ENCODE data around the gene KNTC1.

Gene KNTC1

DNA sequence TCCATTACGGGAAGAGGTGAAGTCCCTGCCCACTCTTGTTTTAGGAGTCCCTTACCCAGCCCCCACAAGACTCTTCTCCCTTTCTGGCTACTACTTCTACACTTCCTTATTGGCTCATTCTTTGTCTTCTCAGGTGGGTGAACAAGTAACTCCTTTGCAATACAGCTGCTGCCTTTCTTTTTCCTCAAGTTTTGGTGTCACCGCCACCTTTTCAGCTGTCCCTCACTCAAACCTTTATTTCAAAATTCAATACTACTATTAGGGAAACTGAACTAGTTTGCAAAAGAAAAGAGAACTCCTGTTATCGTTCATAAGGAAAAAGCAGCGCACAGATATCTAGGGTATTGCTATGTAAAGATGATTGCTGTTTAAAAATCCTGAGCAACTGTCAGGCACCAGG is 6.4 kb upstream of the KNTC1 start:
- H3K9me2 ChIP-seq (replicated peaks; ENCODE audit: insufficient read depth, low read length) = no peaks in the 10 kb centered on the region
- no peaks in the 10 kb centered on the region for H3K27me3 ChIP-seq (replicated peaks; ENCODE audit: insufficient read depth, low read length)
- no peaks in the 10 kb centered on the region for H3K4me1 ChIP-seq (ENCODE audit: low read length)
- DNase-seq = no peak
- H3K4me3 ChIP-seq (ENCODE audit: low read length) = no peak overlapping the region
- H3F3A ChIP-seq (ENCODE audit: insufficient read depth, low read length) = peaks cover 3% of the 10 kb centered on the region; the same call in 1 of the 2 replicates
- no peak overlapping the region for H3K27ac ChIP-seq (ENCODE audit: low read length)
- no peak overlapping the region for H3K4me2 ChIP-seq (ENCODE audit: low read depth, low read length)
- TF ChIP-seq, protein P1, sequence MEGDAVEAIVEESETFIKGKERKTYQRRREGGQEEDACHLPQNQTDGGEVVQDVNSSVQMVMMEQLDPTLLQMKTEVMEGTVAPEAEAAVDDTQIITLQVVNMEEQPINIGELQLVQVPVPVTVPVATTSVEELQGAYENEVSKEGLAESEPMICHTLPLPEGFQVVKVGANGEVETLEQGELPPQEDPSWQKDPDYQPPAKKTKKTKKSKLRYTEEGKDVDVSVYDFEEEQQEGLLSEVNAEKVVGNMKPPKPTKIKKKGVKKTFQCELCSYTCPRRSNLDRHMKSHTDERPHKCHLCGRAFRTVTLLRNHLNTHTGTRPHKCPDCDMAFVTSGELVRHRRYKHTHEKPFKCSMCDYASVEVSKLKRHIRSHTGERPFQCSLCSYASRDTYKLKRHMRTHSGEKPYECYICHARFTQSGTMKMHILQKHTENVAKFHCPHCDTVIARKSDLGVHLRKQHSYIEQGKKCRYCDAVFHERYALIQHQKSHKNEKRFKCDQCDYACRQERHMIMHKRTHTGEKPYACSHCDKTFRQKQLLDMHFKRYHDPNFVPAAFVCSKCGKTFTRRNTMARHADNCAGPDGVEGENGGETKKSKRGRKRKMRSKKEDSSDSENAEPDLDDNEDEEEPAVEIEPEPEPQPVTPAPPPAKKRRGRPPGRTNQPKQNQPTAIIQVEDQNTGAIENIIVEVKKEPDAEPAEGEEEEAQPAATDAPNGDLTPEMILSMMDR (IDR thresholded peaks at IDR 0.05; ENCODE audit: low read length) = no peak
- TF ChIP-seq EZH2phosphoT487 (IDR thresholded peaks at IDR 0.05; ENCODE audit: low read length) = no peak
- TF ChIP-seq EZH2 (optimal IDR thresholded peaks at IDR 0.05; ENCODE audit: low read depth, low read length) = no peak
- H3K36me3 ChIP-seq (replicated peaks; ENCODE audit: insufficient read depth, low read length) = peaks cover 6% of the 10 kb centered on the region
- no peak overlapping the region for H3K9ac ChIP-seq (ENCODE audit: low read length)
- H3K9me3 ChIP-seq (replicated peaks; ENCODE audit: insufficient read depth, low read length) = no peaks in the 10 kb centered on the region
- H3K79me2 ChIP-seq (ENCODE audit: low read length) = peaks cover 88% of the 10 kb centered on the region
- no peak overlapping the region for H2AFZ ChIP-seq (ENCODE audit: low read length)
- peaks cover 9% of the 10 kb centered on the region; the same call in 1 of the 2 replicates for H4K20me1 ChIP-seq (ENCODE audit: insufficient read depth, low read length)

DNA sequence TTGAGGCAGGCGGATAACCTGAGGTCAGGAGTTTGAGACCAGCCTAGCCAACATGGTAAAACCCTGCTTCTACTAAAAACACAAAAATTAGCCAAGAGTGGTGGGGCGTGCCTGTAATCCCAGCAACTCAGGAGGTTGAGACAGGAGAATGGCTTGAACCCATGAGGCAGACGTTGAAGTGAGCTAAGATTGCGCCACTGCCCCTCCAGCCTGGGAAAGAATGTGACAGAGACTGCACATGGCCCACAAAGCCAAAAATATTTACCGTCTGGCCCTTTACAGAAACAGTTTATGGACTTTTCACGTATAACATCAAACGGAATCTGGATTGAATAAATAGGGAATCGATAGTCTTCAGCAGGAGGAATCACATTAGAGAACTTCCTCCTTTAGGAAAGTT is 3.8 kb upstream of the KNTC1 start:
- no peaks in the 10 kb centered on the region for H3K9me3 ChIP-seq (replicated peaks; ENCODE audit: insufficient read depth, low read length)
- no peak for DNase-seq
- no peaks in the 10 kb centered on the region; the same call in none of the 2 replicates for H3K36me3 ChIP-seq (replicated peaks; ENCODE audit: insufficient read depth, low read length)
- H3K27ac ChIP-seq (ENCODE audit: low read length) = no peak overlapping the region
- peak overlapping the region; percentile 53; the same call in 1 of the 2 replicates for H3K4me2 ChIP-seq (ENCODE audit: low read depth, low read length)
- peaks cover 5% of the 10 kb centered on the region; the same call in 1 of the 2 replicates for H3K4me1 ChIP-seq (ENCODE audit: low read length)
- no peaks in the 10 kb centered on the region for H3K27me3 ChIP-seq (replicated peaks; ENCODE audit: insufficient read depth, low read length)
- peaks cover 92% of the 10 kb centered on the region for H3K79me2 ChIP-seq (ENCODE audit: low read length)
- TF ChIP-seq EZH2 (optimal IDR thresholded peaks at IDR 0.05; ENCODE audit: low read depth, low read length) = no peak
- no peak for TF ChIP-seq EZH2phosphoT487 (IDR thresholded peaks at IDR 0.05; ENCODE audit: low read length)
- TF ChIP-seq, protein P1 (IDR thresholded peaks at IDR 0.05; ENCODE audit: low read length) = no peak
- peaks cover 9% of the 10 kb centered on the region; the same call in 1 of the 2 replicates for H4K20me1 ChIP-seq (ENCODE audit: insufficient read depth, low read length)
- H3F3A ChIP-seq (ENCODE audit: insufficient read depth, low read length) = peaks cover 3% of the 10 kb centered on the region; the same call in 1 of the 2 replicates
- no peak overlapping the region for H2AFZ ChIP-seq (ENCODE audit: low read length)
- no peaks in the 10 kb centered on the region for H3K9me2 ChIP-seq (replicated peaks; ENCODE audit: insufficient read depth, low read length)
- H3K4me3 ChIP-seq (ENCODE audit: low read length) = no peak overlapping the region
- no peak overlapping the region for H3K9ac ChIP-seq (ENCODE audit: low read length)

DNA sequence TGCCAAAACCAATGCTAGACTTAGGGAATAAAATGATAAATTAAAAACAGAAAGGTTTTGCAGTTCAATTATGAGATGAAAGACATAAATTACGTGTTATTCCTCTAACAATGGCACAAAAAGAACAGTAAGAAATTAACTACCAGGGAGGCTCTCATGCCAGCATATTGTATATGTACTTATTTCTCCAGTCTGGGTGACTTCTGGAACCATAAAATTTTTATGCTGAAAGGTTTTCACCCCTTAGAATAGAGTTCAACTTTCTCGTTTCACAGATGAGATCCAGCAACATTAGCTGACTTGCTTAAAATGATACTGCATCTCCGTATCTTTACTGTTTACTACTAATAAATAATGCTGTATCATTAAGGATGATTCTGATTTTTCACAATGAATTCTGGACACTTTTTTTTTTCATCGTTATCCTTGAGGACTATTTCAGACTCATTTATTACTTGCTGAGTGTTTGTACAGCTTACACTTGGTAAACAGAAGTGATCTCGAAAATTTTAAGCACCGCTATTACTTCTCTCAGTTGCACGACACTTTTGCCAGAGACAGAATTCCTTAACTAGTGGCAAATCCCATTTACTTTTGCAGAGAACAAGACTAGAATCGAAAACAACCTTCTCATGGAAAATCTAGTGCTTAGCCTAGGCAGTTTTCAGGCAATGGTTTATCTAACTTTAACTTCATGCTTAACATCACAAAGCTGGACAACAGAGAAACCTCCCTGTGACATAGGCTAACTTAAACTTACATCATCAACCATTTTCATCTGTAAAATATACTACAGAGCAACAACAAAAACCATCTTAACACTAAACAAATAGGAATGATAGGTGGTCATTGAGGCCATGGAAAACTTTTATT is 3.0 kb upstream of the KNTC1 start:
- TF ChIP-seq EZH2phosphoT487 (IDR thresholded peaks at IDR 0.05; ENCODE audit: low read length) (no peak), EZH2 (optimal IDR thresholded peaks at IDR 0.05; ENCODE audit: low read depth, low read length) (no peak)
- TF ChIP-seq, protein P1 (IDR thresholded peaks at IDR 0.05; ENCODE audit: low read length) = no peak
- Histone ChIP-seq H3F3A (ENCODE audit: insufficient read depth, low read length) (peaks cover 3% of the 10 kb centered on the region; the same call in 1 of the 2 replicates), H3K27ac (ENCODE audit: low read length) (no peak overlapping the region), H4K20me1 (ENCODE audit: insufficient read depth, low read length) (peaks cover 9% of the 10 kb centered on the region; the same call in 1 of the 2 replicates), H3K9ac (ENCODE audit: low read length) (no peak overlapping the region; the same call in 1 of the 2 replicates), H3K4me1 (ENCODE audit: low read length) (peaks cover 5% of the 10 kb centered on the region; the same call in 1 of the 2 replicates), H3K79me2 (ENCODE audit: low read length) (peaks cover 93% of the 10 kb centered on the region), H3K27me3 (replicated peaks; ENCODE audit: insufficient read depth, low read length) (no peaks in the 10 kb centered on the region), H3K9me3 (replicated peaks; ENCODE audit: insufficient read depth, low read length) (no peaks in the 10 kb centered on the region), H3K9me2 (replicated peaks; ENCODE audit: insufficient read depth, low read length) (no peaks in the 10 kb centered on the region), H3K4me3 (ENCODE audit: low read length) (peak overlapping the region; percentile 54), H3K36me3 (replicated peaks; ENCODE audit: insufficient read depth, low read length) (no peaks in the 10 kb centered on the region; the same call in none of the 2 replicates), H3K4me2 (ENCODE audit: low read depth, low read length) (peak overlapping the region; percentile 53), H2AFZ (ENCODE audit: low read length) (no peak overlapping the region)
- no peak for DNase-seq

Data from MM.1S (cell line).